ENCODE data around the gene XRCC4.

Gene XRCC4

GRCh38 chr5:83281176-83281575, 203.8 kb downstream of the XRCC4 start:
- Histone ChIP-seq H3K9me3 (ENCODE audit: control insufficient read depth in 1 of 2, low read length in 2 of 2) (no peaks in the 10 kb centered on the region), H3K9ac (ENCODE audit: low read depth in 1 of 2, low read length in 2 of 2) (no peak overlapping the region), H3K27ac (ENCODE audit: low read depth, low read length) (no peak overlapping the region), H3K4me1 (ENCODE audit: control insufficient read depth in 1 of 2, insufficient read depth in 2 of 2, low read length in 2 of 2) (no peaks in the 10 kb centered on the region), H3K27me3 (ENCODE audit: control insufficient read depth in 1 of 2, insufficient read depth in 2 of 2, low read length in 2 of 2) (no peaks in the 10 kb centered on the region), H3K4me3 (ENCODE audit: low read depth in 1 of 2, low read length in 2 of 2) (no peak overlapping the region), H3K36me3 (ENCODE audit: control insufficient read depth in 1 of 2, insufficient read depth in 2 of 2, low read length in 2 of 2) (no peaks in the 10 kb centered on the region)

DNA sequence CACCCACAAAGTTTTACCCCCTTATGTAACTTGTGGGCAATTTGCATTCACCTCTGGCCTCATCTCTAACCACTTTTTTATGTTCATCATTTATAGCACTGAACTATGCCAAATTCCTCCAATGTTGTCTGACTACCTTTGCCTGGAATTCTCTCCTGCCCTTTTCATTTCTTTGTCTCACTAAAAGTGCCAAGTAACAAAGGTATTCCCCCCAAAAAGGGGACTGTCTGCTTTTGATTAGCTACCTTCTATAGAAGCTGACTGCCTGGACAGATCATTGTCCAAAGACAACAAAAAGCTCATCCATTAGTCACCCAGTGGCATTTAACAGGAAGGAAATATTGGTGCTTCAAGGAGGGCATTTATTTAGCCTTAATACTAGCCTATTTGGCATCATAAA, 204.3 kb downstream of the XRCC4 start:
- Histone ChIP-seq H3K4me1 (ENCODE audit: control insufficient read depth in 1 of 2, insufficient read depth in 2 of 2, low read length in 2 of 2) (no peaks in the 10 kb centered on the region), H3K9me3 (ENCODE audit: control insufficient read depth in 1 of 2, low read length in 2 of 2) (no peaks in the 10 kb centered on the region), H3K27ac (ENCODE audit: low read depth, low read length) (no peak overlapping the region), H3K9ac (ENCODE audit: low read depth in 1 of 2, low read length in 2 of 2) (no peak overlapping the region), H3K27me3 (ENCODE audit: control insufficient read depth in 1 of 2, insufficient read depth in 2 of 2, low read length in 2 of 2) (no peaks in the 10 kb centered on the region), H3K36me3 (ENCODE audit: control insufficient read depth in 1 of 2, insufficient read depth in 2 of 2, low read length in 2 of 2) (no peaks in the 10 kb centered on the region), H3K4me3 (ENCODE audit: low read depth in 1 of 2, low read length in 2 of 2) (no peak overlapping the region)

DNA sequence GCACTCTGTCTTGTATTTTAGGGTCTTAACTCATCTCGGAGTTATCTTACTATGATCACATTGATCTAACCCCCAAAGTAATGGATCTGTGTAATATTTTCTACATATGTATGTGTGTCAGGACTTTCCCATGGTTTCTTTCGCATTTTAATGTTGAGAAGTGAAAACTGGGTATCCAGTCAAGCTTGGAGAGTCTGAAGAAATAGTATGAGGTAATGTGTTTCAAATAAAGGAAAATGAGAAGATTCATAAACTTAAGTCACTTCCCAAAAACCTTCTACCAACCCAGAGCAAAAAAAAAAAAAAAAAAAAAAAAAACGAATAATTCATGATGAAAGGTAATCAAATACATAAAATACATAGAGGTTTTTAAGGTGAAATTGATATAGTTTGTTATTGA, 206.4 kb downstream of the XRCC4 start:
- Histone ChIP-seq H3K4me1 (ENCODE audit: control insufficient read depth in 1 of 2, insufficient read depth in 2 of 2, low read length in 2 of 2) (no peaks in the 10 kb centered on the region), H3K27me3 (ENCODE audit: control insufficient read depth in 1 of 2, insufficient read depth in 2 of 2, low read length in 2 of 2) (no peaks in the 10 kb centered on the region), H3K9me3 (ENCODE audit: control insufficient read depth in 1 of 2, low read length in 2 of 2) (no peaks in the 10 kb centered on the region), H3K9ac (ENCODE audit: low read depth in 1 of 2, low read length in 2 of 2) (no peak overlapping the region), H3K36me3 (ENCODE audit: control insufficient read depth in 1 of 2, insufficient read depth in 2 of 2, low read length in 2 of 2) (no peaks in the 10 kb centered on the region), H3K27ac (ENCODE audit: low read depth, low read length) (no peak overlapping the region), H3K4me3 (ENCODE audit: low read depth in 1 of 2, low read length in 2 of 2) (no peak overlapping the region)

GRCh38 chr5:83285661-83286398, 208.5 kb downstream of the XRCC4 start:
- Histone ChIP-seq H3K9me3 (ENCODE audit: control insufficient read depth in 1 of 2, low read length in 2 of 2) (no peaks in the 10 kb centered on the region), H3K4me3 (ENCODE audit: low read depth in 1 of 2, low read length in 2 of 2) (no peak overlapping the region), H3K27ac (ENCODE audit: low read depth, low read length) (no peak overlapping the region), H3K9ac (ENCODE audit: low read depth in 1 of 2, low read length in 2 of 2) (no peak overlapping the region), H3K4me1 (ENCODE audit: control insufficient read depth in 1 of 2, insufficient read depth in 2 of 2, low read length in 2 of 2) (no peaks in the 10 kb centered on the region), H3K36me3 (ENCODE audit: control insufficient read depth in 1 of 2, insufficient read depth in 2 of 2, low read length in 2 of 2) (no peaks in the 10 kb centered on the region), H3K27me3 (ENCODE audit: control insufficient read depth in 1 of 2, insufficient read depth in 2 of 2, low read length in 2 of 2) (no peaks in the 10 kb centered on the region)

DNA sequence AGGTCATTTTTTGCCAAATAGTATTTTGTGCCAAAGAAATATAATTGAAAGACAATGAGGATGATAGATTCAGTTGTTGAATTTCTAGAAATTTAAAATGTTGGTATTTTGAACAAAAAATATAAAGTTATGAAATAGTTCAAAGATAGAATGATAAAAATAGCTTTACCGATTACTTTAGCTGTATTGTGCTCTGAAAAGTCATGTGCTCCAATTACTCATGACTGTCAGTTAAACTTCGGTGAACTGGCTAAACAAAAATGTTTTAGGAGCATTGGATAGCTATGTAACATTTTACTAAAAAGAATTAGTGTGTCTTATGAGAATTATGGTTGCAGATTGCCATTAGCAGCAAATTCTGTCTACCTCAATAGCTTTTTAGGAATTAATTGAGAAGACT, 216.9 kb downstream of the XRCC4 start:
- Histone ChIP-seq H3K4me1 (ENCODE audit: control insufficient read depth in 1 of 2, insufficient read depth in 2 of 2, low read length in 2 of 2) (no peaks in the 10 kb centered on the region), H3K36me3 (ENCODE audit: control insufficient read depth in 1 of 2, insufficient read depth in 2 of 2, low read length in 2 of 2) (no peaks in the 10 kb centered on the region), H3K27ac (ENCODE audit: low read depth, low read length) (no peak overlapping the region), H3K4me3 (ENCODE audit: low read depth in 1 of 2, low read length in 2 of 2) (no peak overlapping the region), H3K9me3 (ENCODE audit: control insufficient read depth in 1 of 2, low read length in 2 of 2) (peaks cover 0 to 1% of the 10 kb centered on the region in 2 donors), H3K9ac (ENCODE audit: low read depth in 1 of 2, low read length in 2 of 2) (no peak overlapping the region), H3K27me3 (ENCODE audit: control insufficient read depth in 1 of 2, insufficient read depth in 2 of 2, low read length in 2 of 2) (no peaks in the 10 kb centered on the region)

- H3K9ac ChIP-seq (ENCODE audit: low read depth in 1 of 2, low read length in 2 of 2), result no peak overlapping the region
- no peak overlapping the region for H3K4me3 ChIP-seq (ENCODE audit: low read depth in 1 of 2, low read length in 2 of 2)
These were observed 222.0 kb downstream of the XRCC4 start for GRCh38 chr5:83299353-83299752.

GRCh38 chr5:83306572-83307241, 229.4 kb downstream of the XRCC4 start:
- Histone ChIP-seq H3K27me3 (ENCODE audit: control insufficient read depth in 1 of 2, insufficient read depth in 2 of 2, low read length in 2 of 2) (no peaks in the 10 kb centered on the region), H3K9ac (ENCODE audit: low read depth in 1 of 2, low read length in 2 of 2) (no peak overlapping the region), H3K9me3 (ENCODE audit: control insufficient read depth in 1 of 2, low read length in 2 of 2) (peaks cover 0 to 2% of the 10 kb centered on the region in 2 donors), H3K4me1 (ENCODE audit: control insufficient read depth in 1 of 2, insufficient read depth in 2 of 2, low read length in 2 of 2) (no peaks in the 10 kb centered on the region), H3K36me3 (ENCODE audit: control insufficient read depth in 1 of 2, insufficient read depth in 2 of 2, low read length in 2 of 2) (no peaks in the 10 kb centered on the region), H3K27ac (ENCODE audit: low read depth, low read length) (no peak overlapping the region), H3K4me3 (ENCODE audit: low read depth in 1 of 2, low read length in 2 of 2) (no peak overlapping the region)

More at GRCh38 chr5:83299353-83299752, 222.0 kb downstream of the XRCC4 start:
- H3K4me1 ChIP-seq (ENCODE audit: control insufficient read depth in 1 of 2, insufficient read depth in 2 of 2, low read length in 2 of 2), result no peaks in the 10 kb centered on the region
- H3K36me3 ChIP-seq (ENCODE audit: control insufficient read depth in 1 of 2, insufficient read depth in 2 of 2, low read length in 2 of 2), result no peaks in the 10 kb centered on the region
- H3K9me3 ChIP-seq (ENCODE audit: control insufficient read depth in 1 of 2, low read length in 2 of 2), result peaks cover 2 to 9% of the 10 kb centered on the region in 2 donors
- H3K27me3 ChIP-seq (ENCODE audit: control insufficient read depth in 1 of 2, insufficient read depth in 2 of 2, low read length in 2 of 2), result no peaks in the 10 kb centered on the region
- no peak overlapping the region for H3K27ac ChIP-seq (ENCODE audit: low read depth, low read length)

DNA sequence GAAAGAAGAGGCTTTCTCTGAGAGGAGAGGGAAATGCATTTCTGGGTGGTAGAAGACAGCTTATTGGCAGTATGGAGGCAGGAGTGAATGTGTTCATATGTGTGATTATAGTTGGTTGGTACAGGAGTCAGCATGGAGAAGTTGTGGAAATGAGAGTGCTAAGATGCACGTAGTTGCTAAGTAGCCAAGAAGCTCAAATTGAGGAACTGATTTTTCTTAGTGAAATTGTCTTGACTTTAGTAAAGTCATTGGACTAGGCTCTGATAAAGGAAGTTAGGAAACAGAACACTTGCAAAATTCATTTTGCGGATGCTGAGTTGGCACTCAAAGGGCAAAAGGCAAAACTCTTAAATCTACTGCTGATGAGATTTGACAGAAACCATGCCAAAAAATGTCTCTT, 235.3 kb downstream of the XRCC4 start:
- H3K27ac ChIP-seq (ENCODE audit: low read depth, low read length), result no peak overlapping the region
- H3K9me3 ChIP-seq (ENCODE audit: control insufficient read depth in 1 of 2, low read length in 2 of 2), result peaks cover 4 to 5% of the 10 kb centered on the region in 2 donors
- no peak overlapping the region for H3K4me3 ChIP-seq (ENCODE audit: low read depth in 1 of 2, low read length in 2 of 2)
- no peak overlapping the region for H3K9ac ChIP-seq (ENCODE audit: low read depth in 1 of 2, low read length in 2 of 2)
- no peaks in the 10 kb centered on the region for H3K27me3 ChIP-seq (ENCODE audit: control insufficient read depth in 1 of 2, insufficient read depth in 2 of 2, low read length in 2 of 2)
- no peaks in the 10 kb centered on the region for H3K4me1 ChIP-seq (ENCODE audit: control insufficient read depth in 1 of 2, insufficient read depth in 2 of 2, low read length in 2 of 2)
- no peaks in the 10 kb centered on the region for H3K36me3 ChIP-seq (ENCODE audit: control insufficient read depth in 1 of 2, insufficient read depth in 2 of 2, low read length in 2 of 2)

DNA sequence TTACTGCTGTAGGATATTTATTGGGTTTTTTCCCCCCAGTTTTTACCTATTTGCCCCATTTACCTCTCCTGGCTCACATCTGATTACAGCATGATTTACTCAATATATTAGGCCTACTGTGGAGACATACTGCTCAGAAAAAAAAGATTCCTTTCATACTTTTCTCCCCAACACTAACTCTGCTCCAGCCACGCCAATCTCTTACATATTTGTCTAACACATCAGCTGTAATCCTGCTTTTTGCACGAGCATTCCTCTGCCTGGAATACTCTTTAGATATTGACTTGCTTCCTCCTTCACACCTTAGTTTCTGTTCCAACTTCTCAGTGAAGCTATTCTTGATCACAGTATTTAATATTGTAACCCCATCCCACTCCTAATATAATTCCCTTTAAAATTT, 236.1 kb downstream of the XRCC4 start:
- Histone ChIP-seq H3K9ac (ENCODE audit: low read depth in 1 of 2, low read length in 2 of 2) (no peak overlapping the region), H3K36me3 (ENCODE audit: control insufficient read depth in 1 of 2, insufficient read depth in 2 of 2, low read length in 2 of 2) (no peaks in the 10 kb centered on the region), H3K27ac (ENCODE audit: low read depth, low read length) (no peak overlapping the region), H3K4me3 (ENCODE audit: low read depth in 1 of 2, low read length in 2 of 2) (no peak overlapping the region), H3K9me3 (ENCODE audit: control insufficient read depth in 1 of 2, low read length in 2 of 2) (peaks cover 4 to 5% of the 10 kb centered on the region in 2 donors), H3K4me1 (ENCODE audit: control insufficient read depth in 1 of 2, insufficient read depth in 2 of 2, low read length in 2 of 2) (no peaks in the 10 kb centered on the region), H3K27me3 (ENCODE audit: control insufficient read depth in 1 of 2, insufficient read depth in 2 of 2, low read length in 2 of 2) (no peaks in the 10 kb centered on the region)

DNA sequence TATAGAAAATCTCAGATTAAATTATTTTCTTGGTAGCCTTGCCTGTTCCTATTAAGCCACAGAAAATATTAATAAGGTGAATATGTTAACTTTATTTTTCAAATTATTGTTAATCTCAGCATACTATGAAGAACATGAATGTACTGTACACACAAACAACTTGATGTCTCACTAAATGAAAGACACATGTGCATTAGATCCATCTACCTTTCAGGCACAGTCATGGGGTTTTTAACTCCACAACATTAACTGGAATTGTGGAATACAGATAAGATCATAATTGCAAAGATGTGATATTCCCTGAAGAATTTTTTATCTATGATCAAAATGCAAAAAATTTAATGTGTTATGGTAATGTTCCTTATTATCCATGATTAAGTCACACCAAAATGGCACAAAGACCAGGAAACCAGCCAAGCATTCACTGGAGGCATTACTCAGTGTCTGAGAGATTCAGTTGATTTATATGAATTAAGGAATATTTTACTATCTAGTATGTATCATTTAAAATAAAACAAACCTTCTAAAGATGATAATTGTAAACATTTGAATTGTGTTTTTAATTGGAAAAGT, 244.2 kb downstream of the XRCC4 start:
- Histone ChIP-seq H3K27ac (ENCODE audit: low read depth, low read length) (no peak overlapping the region), H3K9me3 (ENCODE audit: control insufficient read depth in 1 of 2, low read length in 2 of 2) (no peaks in the 10 kb centered on the region), H3K4me1 (ENCODE audit: control insufficient read depth in 1 of 2, insufficient read depth in 2 of 2, low read length in 2 of 2) (no peaks in the 10 kb centered on the region), H3K27me3 (ENCODE audit: control insufficient read depth in 1 of 2, insufficient read depth in 2 of 2, low read length in 2 of 2) (no peaks in the 10 kb centered on the region), H3K36me3 (ENCODE audit: control insufficient read depth in 1 of 2, insufficient read depth in 2 of 2, low read length in 2 of 2) (no peaks in the 10 kb centered on the region), H3K9ac (ENCODE audit: low read depth in 1 of 2, low read length in 2 of 2) (no peak overlapping the region), H3K4me3 (ENCODE audit: low read depth in 1 of 2, low read length in 2 of 2) (no peak overlapping the region)
